Measurements from ENCODE around the gene GNAI3. TPM values are rescaled to one million over a fixed set of nuclear protein-coding genes. Genes with fewer than 3 reads are reported as not detected.

GNAI3 gene
- polyA plus RNA-seq, 2 donors, result 3.5 to 6.8 TPM

DNA sequence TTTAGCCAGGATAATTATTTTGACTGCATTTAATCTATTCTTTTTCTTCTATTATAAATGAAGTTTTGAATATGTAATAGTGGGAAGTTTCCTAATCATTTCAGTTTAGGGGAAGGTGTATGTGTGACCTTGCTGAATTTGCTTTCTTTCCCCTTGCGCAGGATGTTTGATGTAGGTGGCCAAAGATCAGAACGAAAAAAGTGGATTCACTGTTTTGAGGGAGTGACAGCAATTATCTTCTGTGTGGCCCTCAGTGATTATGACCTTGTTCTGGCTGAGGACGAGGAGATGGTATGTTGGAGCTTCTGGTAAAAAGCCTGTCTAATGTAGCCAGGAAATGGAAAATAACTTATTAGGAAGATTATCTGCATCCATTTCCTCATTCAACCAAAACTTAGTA is 37.6 kb downstream of the GNAI3 start:
- WGBS, 2 donors, result 88 to 92% methylated on average over 3 of the region's 3 CpGs
- H3K27ac ChIP-seq (ENCODE audit: low read depth in 2 of 2, low read length in 1 of 2), result no peak overlapping the region
- peaks cover 2 to 3% of the 10 kb centered on the region in 2 donors for H3K36me3 ChIP-seq (ENCODE audit: control insufficient read depth in 2 of 2, insufficient read depth in 2 of 2, low read length in 1 of 2)
- no peaks in the 10 kb centered on the region for H3K9me3 ChIP-seq (ENCODE audit: control insufficient read depth in 2 of 2, insufficient read depth in 1 of 2, low read depth in 1 of 2, low read length in 1 of 2)
- H3K4me3 ChIP-seq (ENCODE audit: low read depth in 1 of 2, low read length in 2 of 2), result no peak overlapping the region
- no peaks in the 10 kb centered on the region for H3K27me3 ChIP-seq (ENCODE audit: control insufficient read depth in 1 of 2, insufficient read depth in 2 of 2, low read length in 2 of 2)
- H3K4me1 ChIP-seq (ENCODE audit: control insufficient read depth in 2 of 2, insufficient read depth in 2 of 2, low read length in 1 of 2), result no peaks in the 10 kb centered on the region

GRCh38 chr1:109589177-109589576 is 40.8 kb downstream of the GNAI3 start:
- peaks cover 0 to 2% of the 10 kb centered on the region in 2 donors for H3K36me3 ChIP-seq (ENCODE audit: control insufficient read depth in 2 of 2, insufficient read depth in 2 of 2, low read length in 1 of 2)
- WGBS, 2 donors, result 64 to 87% methylated on average over 3 of the region's 3 CpGs
- no peaks in the 10 kb centered on the region for H3K4me1 ChIP-seq (ENCODE audit: control insufficient read depth in 2 of 2, insufficient read depth in 2 of 2, low read length in 1 of 2)
- no peak overlapping the region for H3K4me3 ChIP-seq (ENCODE audit: low read depth in 1 of 2, low read length in 2 of 2)
- H3K27me3 ChIP-seq (ENCODE audit: control insufficient read depth in 1 of 2, insufficient read depth in 2 of 2, low read length in 2 of 2), result no peaks in the 10 kb centered on the region
- no peaks in the 10 kb centered on the region for H3K9me3 ChIP-seq (ENCODE audit: control insufficient read depth in 2 of 2, insufficient read depth in 1 of 2, low read depth in 1 of 2, low read length in 1 of 2)
- H3K27ac ChIP-seq (ENCODE audit: low read depth in 2 of 2, low read length in 1 of 2), result no peak overlapping the region

- no peaks in the 10 kb centered on the region for H3K4me1 ChIP-seq (ENCODE audit: control insufficient read depth in 2 of 2, insufficient read depth in 2 of 2, low read length in 1 of 2)
- peaks cover 0 to 2% of the 10 kb centered on the region in 2 donors for H3K36me3 ChIP-seq (ENCODE audit: control insufficient read depth in 2 of 2, insufficient read depth in 2 of 2, low read length in 1 of 2)
- H3K27me3 ChIP-seq (ENCODE audit: control insufficient read depth in 1 of 2, insufficient read depth in 2 of 2, low read length in 2 of 2), result no peaks in the 10 kb centered on the region
- H3K27ac ChIP-seq (ENCODE audit: low read depth in 2 of 2, low read length in 1 of 2), result no peak overlapping the region
- no peak overlapping the region for H3K4me3 ChIP-seq (ENCODE audit: low read depth in 1 of 2, low read length in 2 of 2)
- H3K9me3 ChIP-seq (ENCODE audit: control insufficient read depth in 2 of 2, insufficient read depth in 1 of 2, low read depth in 1 of 2, low read length in 1 of 2), result no peaks in the 10 kb centered on the region
Measured at GRCh38 chr1:109589679-109590078, 41.3 kb downstream of the GNAI3 start.

DNA sequence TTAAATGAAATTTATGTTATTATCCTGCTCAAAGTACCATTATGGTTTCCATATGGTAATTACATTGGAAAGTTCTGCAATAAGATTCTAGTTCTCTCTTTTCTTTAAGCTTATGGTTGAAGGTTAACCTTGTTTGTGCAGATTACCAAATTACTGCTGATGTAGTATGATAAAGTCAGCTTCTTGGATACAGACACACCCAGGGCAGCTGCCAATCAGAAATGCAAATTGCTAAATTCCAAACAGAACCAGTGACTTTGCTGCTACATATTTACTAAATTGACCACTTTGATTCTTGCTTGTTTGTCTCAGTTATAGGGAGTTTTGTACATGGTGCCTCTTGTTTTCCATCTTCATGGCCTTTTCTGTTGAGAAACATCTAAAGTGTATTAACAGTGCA is 44.5 kb downstream of the GNAI3 start:
- Histone ChIP-seq H3K4me3 (ENCODE audit: low read depth in 1 of 2, low read length in 2 of 2) (no peak overlapping the region), H3K36me3 (ENCODE audit: control insufficient read depth in 2 of 2, insufficient read depth in 2 of 2, low read length in 1 of 2) (no peaks in the 10 kb centered on the region), H3K9me3 (ENCODE audit: control insufficient read depth in 2 of 2, insufficient read depth in 1 of 2, low read depth in 1 of 2, low read length in 1 of 2) (no peaks in the 10 kb centered on the region), H3K27me3 (ENCODE audit: control insufficient read depth in 1 of 2, insufficient read depth in 2 of 2, low read length in 2 of 2) (no peaks in the 10 kb centered on the region), H3K4me1 (ENCODE audit: control insufficient read depth in 2 of 2, insufficient read depth in 2 of 2, low read length in 1 of 2) (no peaks in the 10 kb centered on the region), H3K27ac (ENCODE audit: low read depth in 2 of 2, low read length in 1 of 2) (no peak overlapping the region)

- 88 to 93% methylated on average over 2 of the region's 2 CpGs for WGBS, 2 donors
- H3K36me3 ChIP-seq (ENCODE audit: control insufficient read depth in 2 of 2, insufficient read depth in 2 of 2, low read length in 1 of 2), result no peaks in the 10 kb centered on the region
Measured at GRCh38 chr1:109595531-109595930, 47.1 kb downstream of the GNAI3 start.

GRCh38 chr1:109598156-109598555 is 49.7 kb downstream of the GNAI3 start:
- Histone ChIP-seq H3K9me3 (ENCODE audit: control insufficient read depth in 2 of 2, insufficient read depth in 1 of 2, low read depth in 1 of 2, low read length in 1 of 2) (no peaks in the 10 kb centered on the region), H3K4me1 (ENCODE audit: control insufficient read depth in 2 of 2, insufficient read depth in 2 of 2, low read length in 1 of 2) (no peaks in the 10 kb centered on the region), H3K27me3 (ENCODE audit: control insufficient read depth in 1 of 2, insufficient read depth in 2 of 2, low read length in 2 of 2) (no peaks in the 10 kb centered on the region), H3K27ac (ENCODE audit: low read depth in 2 of 2, low read length in 1 of 2) (no peak overlapping the region), H3K36me3 (ENCODE audit: control insufficient read depth in 2 of 2, insufficient read depth in 2 of 2, low read length in 1 of 2) (no peaks in the 10 kb centered on the region), H3K4me3 (ENCODE audit: low read depth in 1 of 2, low read length in 2 of 2) (no peak overlapping the region)
- WGBS, 2 donors, result 84 to 89% methylated on average over 1 of the region's 1 CpG

More at GRCh38 chr1:109595531-109595930, 47.1 kb downstream of the GNAI3 start:
- Histone ChIP-seq H3K4me3 (ENCODE audit: low read depth in 1 of 2, low read length in 2 of 2) (no peak overlapping the region), H3K4me1 (ENCODE audit: control insufficient read depth in 2 of 2, insufficient read depth in 2 of 2, low read length in 1 of 2) (no peaks in the 10 kb centered on the region), H3K9me3 (ENCODE audit: control insufficient read depth in 2 of 2, insufficient read depth in 1 of 2, low read depth in 1 of 2, low read length in 1 of 2) (no peaks in the 10 kb centered on the region), H3K27me3 (ENCODE audit: control insufficient read depth in 1 of 2, insufficient read depth in 2 of 2, low read length in 2 of 2) (no peaks in the 10 kb centered on the region), H3K27ac (ENCODE audit: low read depth in 2 of 2, low read length in 1 of 2) (no peak overlapping the region)

DNA sequence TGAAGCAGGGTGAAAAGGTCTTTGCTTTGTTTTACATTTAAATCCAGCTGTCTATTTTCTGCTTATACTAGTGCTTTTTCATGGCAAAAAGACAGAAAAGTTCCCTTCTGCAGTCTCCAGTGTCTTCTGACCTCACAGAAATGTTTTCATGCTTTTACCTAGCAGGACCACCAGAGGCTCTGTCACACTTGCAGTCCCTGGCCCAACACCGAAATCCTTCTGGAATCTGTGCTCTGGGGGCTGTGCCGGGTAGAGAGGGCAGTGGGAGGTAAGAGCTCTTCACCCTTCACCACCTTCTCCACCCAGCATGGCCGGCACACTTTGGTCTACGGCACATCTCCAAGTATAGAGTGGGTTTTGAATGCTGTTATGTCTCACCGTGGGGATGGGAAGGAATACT is 50.2 kb downstream of the GNAI3 start:
- Histone ChIP-seq H3K36me3 (ENCODE audit: control insufficient read depth in 2 of 2, insufficient read depth in 2 of 2, low read length in 1 of 2) (no peaks in the 10 kb centered on the region), H3K4me3 (ENCODE audit: low read depth in 1 of 2, low read length in 2 of 2) (no peak overlapping the region), H3K4me1 (ENCODE audit: control insufficient read depth in 2 of 2, insufficient read depth in 2 of 2, low read length in 1 of 2) (no peaks in the 10 kb centered on the region), H3K27me3 (ENCODE audit: control insufficient read depth in 1 of 2, insufficient read depth in 2 of 2, low read length in 2 of 2) (no peaks in the 10 kb centered on the region), H3K27ac (ENCODE audit: low read depth in 2 of 2, low read length in 1 of 2) (no peak overlapping the region), H3K9me3 (ENCODE audit: control insufficient read depth in 2 of 2, insufficient read depth in 1 of 2, low read depth in 1 of 2, low read length in 1 of 2) (no peaks in the 10 kb centered on the region)
- 88 to 89% methylated on average over 5 of the region's 5 CpGs for WGBS, 2 donors

DNA sequence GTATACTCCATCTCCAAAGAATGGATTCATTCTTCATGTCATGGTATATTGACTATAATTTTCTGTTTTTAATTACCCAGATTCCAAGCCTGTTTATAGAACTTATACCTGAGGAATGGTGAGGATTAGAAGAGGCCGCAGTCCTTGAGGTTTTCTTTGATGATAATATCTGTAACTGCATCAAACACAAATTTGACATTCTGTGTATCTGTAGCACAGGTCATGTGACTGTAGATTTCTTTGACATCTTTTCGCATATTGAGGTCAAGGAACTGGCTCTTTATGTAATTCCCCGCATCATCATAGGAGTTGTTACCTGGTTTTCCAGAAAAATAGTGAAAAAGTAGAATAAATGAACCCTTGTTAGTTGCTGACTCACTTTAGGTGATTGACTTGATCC is 54.8 kb downstream of the GNAI3 start:
- Histone ChIP-seq H3K9me3 (ENCODE audit: control insufficient read depth in 2 of 2, insufficient read depth in 1 of 2, low read depth in 1 of 2, low read length in 1 of 2) (no peaks in the 10 kb centered on the region), H3K4me1 (ENCODE audit: control insufficient read depth in 2 of 2, insufficient read depth in 2 of 2, low read length in 1 of 2) (no peaks in the 10 kb centered on the region)
- 93 to 95% methylated on average over 3 of the region's 3 CpGs for whole genome bisulfite sequencing, 2 donors

DNA sequence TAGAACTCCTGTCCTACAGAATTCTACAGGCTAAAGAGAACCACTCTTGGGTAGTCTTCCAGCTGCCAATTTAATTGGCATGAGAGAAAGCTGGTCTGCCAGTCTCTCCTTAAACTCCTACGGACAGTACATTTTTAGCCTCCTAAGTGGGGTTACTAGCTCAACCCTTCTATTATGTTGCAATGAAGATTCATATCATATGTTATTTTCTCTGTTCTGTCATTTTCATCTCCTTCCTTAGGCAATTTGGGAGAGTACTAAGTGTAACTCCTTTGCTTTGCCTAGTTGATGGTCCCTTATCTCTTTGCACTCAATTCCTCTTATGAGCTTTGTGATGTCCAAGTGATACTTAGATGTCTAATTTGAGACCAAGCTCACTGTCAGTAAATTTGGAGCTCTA is 57.0 kb downstream of the GNAI3 start:
- no peak overlapping the region for H3K4me3 ChIP-seq (ENCODE audit: low read depth in 1 of 2, low read length in 2 of 2)
- H3K27ac ChIP-seq (ENCODE audit: low read depth in 2 of 2, low read length in 1 of 2), result no peak overlapping the region
- WGBS, 2 donors, result 95 to 97% methylated on average over 1 of the region's 1 CpG

More for the DNA sequence above, 54.8 kb downstream of the GNAI3 start:
- no peak overlapping the region for H3K4me3 ChIP-seq (ENCODE audit: low read depth in 1 of 2, low read length in 2 of 2)
- no peaks in the 10 kb centered on the region for H3K36me3 ChIP-seq (ENCODE audit: control insufficient read depth in 2 of 2, insufficient read depth in 2 of 2, low read length in 1 of 2)
- no peak overlapping the region for H3K27ac ChIP-seq (ENCODE audit: low read depth in 2 of 2, low read length in 1 of 2)
- no peaks in the 10 kb centered on the region for H3K27me3 ChIP-seq (ENCODE audit: control insufficient read depth in 1 of 2, insufficient read depth in 2 of 2, low read length in 2 of 2)

DNA sequence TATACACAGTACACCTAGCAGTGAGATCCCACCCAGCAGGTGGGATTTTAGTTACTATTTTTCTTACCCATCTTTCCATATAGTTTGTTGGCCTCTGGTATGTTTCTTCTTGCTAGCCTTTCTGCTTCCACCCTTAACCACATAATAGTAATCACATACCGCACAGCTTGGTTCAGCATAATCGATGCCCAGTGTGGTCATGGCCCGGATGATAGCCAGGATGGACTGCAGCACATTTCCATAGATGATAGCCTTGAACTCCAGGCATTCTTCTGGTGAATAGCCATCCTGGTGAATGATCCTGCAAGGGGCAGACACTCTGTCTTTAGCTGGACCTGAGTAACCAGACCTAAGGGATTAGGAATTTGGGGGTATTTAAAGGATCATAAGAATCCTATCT is 61.5 kb downstream of the GNAI3 start:
- H3K36me3 ChIP-seq (ENCODE audit: control insufficient read depth in 2 of 2, insufficient read depth in 2 of 2, low read length in 1 of 2), result no peaks in the 10 kb centered on the region
- no peaks in the 10 kb centered on the region for H3K27me3 ChIP-seq (ENCODE audit: control insufficient read depth in 1 of 2, insufficient read depth in 2 of 2, low read length in 2 of 2)
- no peak overlapping the region for H3K27ac ChIP-seq (ENCODE audit: low read depth in 2 of 2, low read length in 1 of 2)
- no peaks in the 10 kb centered on the region for H3K9me3 ChIP-seq (ENCODE audit: control insufficient read depth in 2 of 2, insufficient read depth in 1 of 2, low read depth in 1 of 2, low read length in 1 of 2)
- 94 to 95% methylated on average over 3 of the region's 3 CpGs for WGBS, 2 donors
- no peak overlapping the region for H3K4me3 ChIP-seq (ENCODE audit: low read depth in 1 of 2, low read length in 2 of 2)
- H3K4me1 ChIP-seq (ENCODE audit: control insufficient read depth in 2 of 2, insufficient read depth in 2 of 2, low read length in 1 of 2), result peaks cover 0 to 2% of the 10 kb centered on the region in 2 donors

More for the DNA sequence above, 57.0 kb downstream of the GNAI3 start:
- no peaks in the 10 kb centered on the region for H3K4me1 ChIP-seq (ENCODE audit: control insufficient read depth in 2 of 2, insufficient read depth in 2 of 2, low read length in 1 of 2)
- H3K36me3 ChIP-seq (ENCODE audit: control insufficient read depth in 2 of 2, insufficient read depth in 2 of 2, low read length in 1 of 2), result no peaks in the 10 kb centered on the region
- H3K9me3 ChIP-seq (ENCODE audit: control insufficient read depth in 2 of 2, insufficient read depth in 1 of 2, low read depth in 1 of 2, low read length in 1 of 2), result no peaks in the 10 kb centered on the region
- H3K27me3 ChIP-seq (ENCODE audit: control insufficient read depth in 1 of 2, insufficient read depth in 2 of 2, low read length in 2 of 2), result no peaks in the 10 kb centered on the region

All from esophagus (tissue), 2 donors.